GM19328 (cell line): ENCODE results near the gene LHX5.

ENCODE experiments used
- ATAC-seq: cut with Tn5 transposase; IDR thresholded peaks from one replicate; pipeline ENCODE4 v1.9.1; 2021; ENCODE audit warnings: mild to moderate bottlenecking, moderate library complexity; ENCODE audit not compliant: unreplicated experiment

LHX5 gene

DNA sequence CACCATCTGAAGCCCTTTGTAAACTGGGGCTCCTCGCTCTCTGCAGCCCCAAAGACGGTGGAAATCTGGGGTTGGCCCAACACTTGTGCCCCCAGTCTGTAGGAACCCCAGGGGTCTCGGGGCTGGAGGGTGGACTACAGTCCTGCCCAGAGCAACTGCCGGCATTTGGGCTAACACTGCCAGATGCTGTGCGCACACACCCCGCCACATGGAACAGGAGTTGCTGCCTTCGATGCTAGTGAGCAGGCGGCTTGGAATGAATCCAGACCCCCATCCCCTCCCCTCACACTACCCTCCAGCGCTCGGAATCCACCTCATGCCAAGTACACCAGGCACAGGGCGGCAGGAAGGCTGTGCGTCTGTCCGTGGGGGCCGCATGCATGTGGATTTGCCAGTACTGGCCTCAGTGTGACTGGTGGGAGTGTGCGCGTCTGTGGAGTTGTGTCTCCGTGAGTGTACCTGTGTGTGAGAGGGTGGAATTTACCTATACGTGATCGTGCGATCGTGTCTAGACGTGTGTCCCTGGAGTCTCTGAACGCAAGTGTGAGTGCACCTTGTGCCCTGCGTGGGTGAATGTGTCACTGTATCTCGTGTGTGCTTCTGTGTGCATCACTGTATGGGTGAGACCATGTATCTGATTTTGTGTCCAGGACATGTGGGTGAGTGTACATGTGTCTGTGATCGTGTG is 5.1 kb downstream of the LHX5 start:
- ATAC-seq: no peak

DNA sequence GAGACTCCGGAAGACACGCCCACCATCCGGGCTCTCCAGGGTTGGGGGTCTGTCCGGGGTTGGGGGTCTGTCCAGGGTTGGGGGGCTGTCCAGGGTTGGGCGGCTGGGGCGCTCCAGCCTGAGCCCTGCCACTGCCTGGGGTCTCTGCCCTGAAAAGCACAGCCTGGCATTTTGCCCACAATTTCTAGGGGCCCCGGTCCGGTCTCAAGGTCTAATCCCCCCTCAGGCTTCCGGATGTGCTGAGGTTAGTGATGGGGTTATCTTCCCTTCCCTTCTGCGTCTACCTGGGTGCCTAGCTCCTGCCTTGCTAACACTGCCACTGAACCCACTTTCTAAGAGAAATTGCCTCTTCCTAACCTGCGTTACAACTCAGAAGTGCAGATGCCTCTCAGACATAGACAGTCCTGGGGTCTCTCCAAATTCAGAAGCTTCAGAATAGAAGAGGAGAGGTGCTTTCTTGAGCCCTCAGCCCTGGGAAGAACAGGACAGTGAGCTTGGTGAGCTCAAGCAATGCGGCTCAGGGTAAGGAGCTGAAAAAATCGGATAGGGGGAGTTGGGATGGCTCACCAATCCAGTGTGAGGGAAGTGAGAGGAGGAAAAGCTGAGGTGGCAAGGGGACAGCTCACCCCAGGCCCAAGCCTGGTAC is 5.7 kb downstream of the LHX5 start:
- ATAC-seq: no peak

DNA sequence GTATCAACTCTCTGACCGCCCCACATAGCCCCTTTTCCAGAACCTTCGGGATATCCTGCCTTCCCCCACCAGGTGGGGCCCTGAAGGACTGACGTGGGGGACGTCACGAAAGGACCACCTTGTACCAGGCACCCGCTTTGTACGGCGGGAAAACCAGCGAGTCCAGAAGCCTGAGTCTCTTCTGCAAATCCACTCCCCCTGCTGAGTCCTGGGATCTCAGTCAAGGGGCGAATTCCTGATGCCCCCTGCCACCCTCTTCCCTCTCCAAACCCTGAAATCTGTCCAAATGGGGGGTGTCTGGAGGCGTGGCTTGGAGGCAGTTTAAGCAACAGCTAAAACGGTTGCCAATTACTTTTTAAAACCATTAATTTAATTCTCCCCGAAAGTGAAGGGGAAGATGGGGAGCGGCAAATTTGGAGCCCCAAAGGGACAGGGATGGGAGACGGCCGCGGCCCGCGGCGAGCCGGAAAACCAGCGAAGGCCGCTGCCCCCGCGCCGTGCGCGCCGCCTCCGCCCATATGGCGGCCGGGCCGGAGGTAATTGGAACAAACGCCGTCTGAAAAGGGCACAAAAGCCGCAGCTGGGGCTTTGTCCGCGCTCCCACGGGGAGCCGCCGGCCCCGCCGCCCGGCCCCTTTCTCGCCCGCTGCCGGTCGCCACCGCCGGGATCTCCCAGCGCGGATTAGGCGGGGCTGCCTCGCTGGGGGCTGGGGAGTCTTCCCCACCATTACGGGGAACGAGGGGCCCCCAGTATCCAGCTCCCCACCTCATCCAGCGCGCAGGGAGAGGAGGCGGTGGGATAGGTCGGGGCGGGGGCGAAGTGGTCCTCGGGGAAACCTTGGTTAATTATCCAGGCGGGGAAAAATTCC is 6.6 kb downstream of the LHX5 start:
- ATAC-seq: no peak

DNA sequence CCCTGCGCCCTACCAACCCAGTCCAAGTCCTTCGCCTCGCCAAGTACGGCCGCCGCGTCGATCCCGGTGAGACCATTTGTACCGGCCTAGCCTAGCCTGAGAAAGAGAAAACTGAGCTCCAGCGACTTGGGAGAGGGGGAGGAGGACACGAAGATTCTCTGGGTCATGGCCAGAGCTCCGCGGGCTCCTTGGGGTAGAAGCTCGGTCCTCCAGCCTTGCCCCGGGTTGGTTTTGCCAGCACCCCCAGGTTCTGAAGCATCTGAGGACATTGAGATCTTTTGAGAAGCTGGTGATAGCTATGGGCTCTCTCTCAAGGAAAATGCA is 7.3 kb downstream of the LHX5 start:
- no peak for ATAC-seq

DNA sequence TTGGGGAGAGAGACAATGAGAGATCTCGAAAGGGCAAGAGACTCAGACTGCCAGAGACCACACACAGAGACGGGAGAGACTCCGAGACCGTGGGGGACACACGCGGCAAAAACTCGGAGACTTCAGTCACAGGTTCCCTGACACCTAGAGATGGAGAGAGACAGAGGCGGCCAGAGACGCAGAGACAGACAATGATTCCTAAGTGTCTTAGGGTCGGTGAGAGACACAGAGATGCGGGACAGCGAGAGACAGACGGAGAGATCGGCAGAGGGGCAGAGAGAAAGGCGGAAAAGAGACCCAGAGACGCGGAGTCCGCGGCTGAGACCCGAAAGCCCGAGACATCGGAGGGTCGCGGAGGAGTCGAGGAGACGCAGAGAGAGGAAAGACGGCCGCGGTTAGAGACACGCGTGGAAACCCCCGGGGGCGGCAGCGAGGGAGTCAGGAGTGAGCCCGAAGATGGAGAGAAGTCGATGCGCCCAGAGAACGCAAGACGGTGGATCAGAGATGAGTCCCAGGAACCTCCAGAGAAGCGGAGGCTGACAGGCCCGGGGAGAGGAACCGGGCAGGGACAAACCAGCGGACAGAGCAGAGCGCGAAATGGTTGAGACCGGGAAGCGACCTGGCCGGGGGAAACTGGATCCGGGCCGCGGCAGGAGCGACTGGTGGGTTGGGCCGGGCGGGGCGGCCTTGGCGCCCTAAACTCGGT is 7.8 kb downstream of the LHX5 start:
- ATAC-seq: no peak

DNA sequence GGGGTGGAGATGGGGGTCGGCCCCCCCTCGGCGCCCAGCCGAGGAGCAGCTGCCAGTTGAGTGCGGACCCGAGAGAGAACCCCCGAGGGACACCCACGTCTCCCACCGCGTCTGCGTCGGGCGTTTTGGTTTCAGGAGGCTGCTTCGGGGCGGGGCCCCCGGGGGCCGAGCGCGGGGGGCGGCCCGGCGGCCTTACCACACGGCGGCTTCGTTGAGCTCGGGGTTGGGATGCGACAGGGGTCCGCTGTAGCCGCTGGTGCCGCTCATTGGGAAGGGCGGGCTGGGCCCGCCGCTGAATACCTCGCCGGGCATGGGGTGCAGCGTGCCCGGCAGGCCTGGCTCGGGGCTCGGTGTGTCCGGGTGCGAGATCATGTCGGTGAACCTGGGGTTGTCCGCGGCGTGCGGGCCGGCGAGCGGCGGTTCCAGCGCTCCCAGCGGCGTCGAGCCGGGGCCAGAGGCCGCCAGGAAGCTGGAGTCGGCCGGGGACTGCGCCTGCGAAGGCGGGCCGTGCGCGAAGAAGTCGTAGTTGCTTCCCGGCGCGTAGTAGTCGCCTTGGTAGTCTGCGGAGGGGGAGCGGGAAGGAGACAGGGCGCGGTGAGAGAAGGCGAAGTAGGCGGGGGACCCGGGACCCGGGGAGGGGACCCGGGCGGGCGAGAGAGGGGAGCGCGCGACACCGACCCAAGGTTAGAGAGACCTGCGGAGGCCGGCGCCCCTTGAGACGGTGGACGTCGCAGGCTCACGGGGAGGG is 8.5 kb downstream of the LHX5 start:
- ATAC-seq: no peak

DNA sequence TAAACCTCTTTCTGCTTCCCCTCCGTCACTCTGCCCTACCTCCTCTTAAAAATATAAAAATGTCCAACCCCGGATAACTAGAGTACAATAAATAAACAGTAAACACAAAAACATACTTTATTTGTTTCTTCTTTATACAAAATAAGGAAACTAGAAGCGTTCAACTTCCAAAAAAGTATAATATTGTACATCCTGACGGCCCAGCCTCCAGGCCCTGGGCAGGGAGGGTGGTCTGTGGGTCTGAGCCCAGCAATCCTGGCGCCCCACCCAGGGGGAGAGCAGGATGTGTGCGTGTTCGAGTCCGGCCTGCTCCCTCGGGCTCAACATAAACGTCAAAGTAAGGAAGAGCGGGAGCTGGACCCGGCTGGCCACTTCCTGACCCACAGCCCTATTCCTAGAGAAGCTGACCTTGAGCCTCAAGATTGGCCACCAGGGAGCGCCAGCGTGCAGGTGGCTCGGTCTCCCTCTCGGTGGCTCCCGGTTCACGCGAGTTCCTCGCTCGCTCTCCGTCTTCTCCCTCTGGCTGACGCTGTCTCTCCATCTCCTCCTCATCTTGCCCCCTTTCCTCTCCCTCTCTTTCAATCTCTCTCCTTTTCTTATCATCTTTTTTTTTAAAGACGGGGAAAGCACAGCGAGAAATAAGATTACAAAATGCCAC is 9.4 kb downstream of the LHX5 start:
- ATAC-seq: no peak

DNA sequence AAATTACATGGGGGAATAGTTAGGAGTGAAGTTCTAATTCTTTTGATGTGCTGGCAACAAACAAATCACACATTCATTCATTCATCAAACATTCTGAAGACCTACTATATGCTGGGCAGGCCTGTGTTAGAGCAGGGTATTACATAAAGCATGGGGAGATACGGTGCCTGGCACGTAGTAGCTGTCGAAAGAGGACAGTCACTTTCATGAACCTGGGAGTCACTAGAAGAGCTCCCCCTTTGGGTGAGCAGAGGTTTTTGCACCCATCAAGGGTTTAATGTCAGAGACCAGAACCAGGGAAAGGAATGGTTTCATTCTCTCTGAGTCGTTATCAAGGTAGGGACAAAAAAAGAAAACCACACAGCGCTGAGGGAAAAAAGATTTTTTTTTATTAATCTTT is 10.0 kb downstream of the LHX5 start:
- no peak for ATAC-seq

DNA sequence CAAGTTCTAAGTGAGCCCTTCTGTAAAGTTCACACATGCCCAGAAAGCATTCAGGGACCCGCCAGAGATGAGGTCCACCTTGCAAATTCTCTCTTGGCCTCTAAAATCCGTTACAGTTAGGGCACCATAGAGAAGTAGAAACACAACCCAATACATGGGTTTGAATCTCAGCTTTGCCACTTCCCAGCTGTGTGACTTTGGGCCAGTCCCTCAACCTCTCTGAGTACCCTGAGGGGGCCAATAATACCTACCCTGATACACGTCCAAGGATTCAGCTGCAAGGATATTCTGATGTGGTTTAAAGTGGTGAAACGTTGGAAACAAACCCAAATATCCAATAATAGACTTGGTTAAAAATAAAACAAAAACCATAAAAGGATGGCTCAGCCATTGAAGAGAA is 11.7 kb downstream of the LHX5 start:
- no peak for ATAC-seq

DNA sequence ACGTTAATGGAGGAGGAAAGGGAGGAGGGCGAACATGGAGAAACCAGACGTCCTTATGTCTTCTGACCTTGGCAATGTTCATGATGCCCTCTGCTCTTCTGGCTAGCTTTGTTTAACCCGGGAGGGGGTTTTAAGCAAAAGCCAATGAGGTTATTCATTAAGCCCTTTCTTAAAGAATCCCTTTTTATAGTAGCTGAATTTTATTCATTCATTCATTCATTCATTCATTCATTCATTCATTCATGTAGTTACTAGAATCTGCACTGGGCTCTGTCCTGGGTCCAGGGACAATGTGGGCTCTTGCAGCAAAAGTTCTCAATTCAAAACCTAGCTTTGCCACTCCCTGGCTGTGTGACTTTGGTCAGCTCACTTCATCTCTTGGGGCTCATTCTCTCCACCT is 14.0 kb downstream of the LHX5 start:
- no peak for ATAC-seq

DNA sequence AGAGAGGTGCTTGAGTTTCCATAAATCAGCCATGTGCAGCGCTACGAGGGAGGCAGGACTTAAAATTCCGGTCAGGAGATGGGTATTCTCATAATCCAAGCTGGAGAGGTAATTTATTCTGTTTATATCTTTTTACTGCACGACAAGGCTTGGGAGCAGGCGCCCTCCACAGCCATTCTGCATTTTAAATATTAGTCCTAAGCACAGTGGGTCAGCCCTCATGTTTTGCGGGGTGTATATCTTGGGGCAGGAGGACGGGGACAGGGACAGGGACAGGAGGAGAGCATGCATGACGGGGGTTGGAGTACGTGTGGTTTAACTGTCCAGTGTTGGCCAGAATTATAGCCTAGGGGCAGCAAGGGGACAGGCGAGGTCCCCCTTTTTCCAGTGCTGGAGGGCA is 14.5 kb downstream of the LHX5 start:
- ATAC-seq: no peak

DNA sequence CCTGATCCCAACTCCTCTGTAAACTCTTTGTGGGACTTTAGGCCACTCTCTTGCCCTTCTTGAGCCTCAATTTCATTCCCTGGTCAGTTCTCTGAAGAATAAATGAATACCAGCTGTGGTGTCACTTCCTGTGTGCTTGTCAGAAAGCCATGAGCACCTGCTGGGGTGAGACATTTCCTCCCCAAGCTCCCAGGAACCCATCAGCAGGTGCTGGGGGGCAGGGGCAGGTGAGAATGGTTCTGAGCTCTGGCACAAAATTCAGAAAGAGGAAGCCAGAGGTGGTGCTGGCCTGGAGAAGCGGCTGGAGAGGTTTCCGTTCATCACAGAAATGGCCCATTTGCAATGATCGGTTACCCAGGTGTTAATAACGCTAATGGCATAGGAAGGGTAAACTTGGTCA is 14.9 kb downstream of the LHX5 start:
- ATAC-seq: no peak

DNA sequence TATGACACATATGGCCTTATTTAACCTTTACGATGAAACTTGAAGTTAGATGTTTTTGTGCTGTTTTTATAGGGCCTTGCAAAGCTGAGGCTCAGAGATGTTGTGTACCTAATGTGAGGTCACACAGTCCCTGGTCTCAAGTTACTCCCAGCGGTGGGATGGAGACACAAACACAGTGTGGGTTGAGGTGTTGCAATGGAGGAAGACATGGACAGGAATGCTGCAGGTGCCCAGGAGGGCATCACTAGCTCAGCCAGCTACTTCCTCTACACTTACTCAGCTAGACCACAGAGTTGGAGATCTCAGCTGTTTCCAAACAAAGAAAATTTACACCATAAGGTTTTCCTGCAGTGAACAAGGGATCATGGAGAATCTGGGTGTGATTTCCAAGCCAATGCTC is 15.5 kb downstream of the LHX5 start:
- ATAC-seq: no peak

DNA sequence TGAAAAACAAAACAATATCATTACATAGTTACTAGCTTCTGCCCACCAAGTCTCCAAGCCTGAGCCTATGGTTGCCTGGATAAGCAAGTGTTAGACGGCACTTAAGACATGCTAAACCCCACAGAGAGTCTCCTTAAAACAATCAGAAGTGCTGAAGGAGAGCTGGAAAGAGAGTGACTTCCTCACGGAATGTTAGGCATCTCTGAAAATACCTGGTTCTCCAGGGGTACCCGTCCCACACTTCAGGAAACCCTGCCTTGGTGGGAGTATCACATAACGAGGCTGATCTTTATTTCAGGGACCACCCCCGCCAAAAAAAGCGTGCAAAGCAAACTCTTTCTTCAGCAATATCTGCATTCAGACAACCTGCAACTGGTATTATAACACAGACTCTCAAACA is 18.3 kb downstream of the LHX5 start:
- no peak for ATAC-seq

DNA sequence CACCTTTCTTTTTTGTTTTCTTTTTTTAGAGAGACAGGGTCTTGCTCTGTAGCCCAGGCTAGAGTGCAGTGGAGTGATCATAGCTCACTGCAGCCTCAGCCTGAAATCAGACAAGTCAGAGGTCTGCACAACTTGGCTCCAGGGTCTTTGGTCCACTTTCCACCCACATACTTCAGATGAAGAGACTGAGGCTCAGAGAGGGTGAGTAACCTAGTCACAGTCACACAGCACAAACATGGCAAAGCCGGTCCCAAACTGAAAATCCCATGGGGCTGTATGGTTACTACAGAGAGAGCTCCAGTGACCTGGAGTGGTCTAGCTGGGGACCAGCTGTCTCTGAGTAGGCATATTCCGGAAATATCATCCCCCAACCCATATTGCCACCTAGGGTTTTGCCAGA is 19.2 kb downstream of the LHX5 start:
- no peak for ATAC-seq

DNA sequence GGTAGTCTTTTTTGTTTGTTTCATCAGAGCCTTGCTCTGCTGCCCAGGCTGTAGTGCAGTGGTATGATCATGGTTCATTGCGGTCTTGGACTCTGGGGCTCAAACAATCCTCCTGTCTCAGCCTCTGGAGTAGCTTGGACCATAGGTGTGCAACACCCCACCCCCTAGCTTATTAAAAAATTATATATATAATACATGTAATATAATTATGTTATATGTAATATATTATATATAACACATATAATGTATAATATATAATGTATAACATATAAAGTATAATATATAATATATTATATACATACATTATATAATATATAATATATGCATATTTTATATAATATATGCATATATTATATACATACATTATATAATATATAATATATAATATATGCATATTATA is 21.8 kb downstream of the LHX5 start:
- no peak for ATAC-seq

DNA sequence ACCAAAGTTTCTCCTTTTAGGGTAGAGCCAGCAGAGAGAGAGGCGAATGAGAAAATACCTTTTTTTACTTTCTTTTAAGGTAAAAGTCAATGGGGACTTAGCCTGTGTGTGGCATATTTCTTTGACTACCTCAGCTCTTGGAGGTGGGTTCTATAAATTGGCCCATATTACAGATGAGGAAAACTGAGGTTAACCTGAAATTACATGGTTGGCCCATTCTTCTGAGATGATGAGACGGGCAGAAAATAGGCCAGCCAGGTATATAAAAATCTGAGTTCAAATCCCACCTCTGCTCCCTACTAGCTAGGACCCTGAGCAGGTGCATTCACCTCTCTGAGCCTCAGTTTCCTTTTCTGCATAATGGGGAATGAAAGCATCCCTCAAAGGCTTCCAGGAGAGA is 22.4 kb downstream of the LHX5 start:
- ATAC-seq: no peak

DNA sequence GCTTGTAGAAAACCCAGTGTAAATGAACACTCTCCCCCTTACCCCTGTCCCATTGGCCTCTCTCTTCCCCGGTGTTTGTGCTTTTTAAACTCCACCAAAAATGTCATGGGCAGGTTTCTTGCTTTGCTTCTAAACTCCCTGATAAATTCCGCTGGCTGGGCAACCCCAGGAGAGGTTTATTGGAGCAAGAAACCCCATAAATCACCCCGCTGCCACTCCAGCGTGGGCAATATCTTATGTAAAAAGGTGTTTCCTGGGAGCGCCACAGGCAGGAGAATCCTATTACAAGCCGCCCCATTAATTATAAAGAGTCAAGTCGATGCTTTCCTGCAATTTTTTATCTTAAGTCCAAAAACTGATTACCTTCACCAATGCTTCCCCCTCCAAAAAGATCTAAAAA is 22.8 kb downstream of the LHX5 start:
- no peak for ATAC-seq

DNA sequence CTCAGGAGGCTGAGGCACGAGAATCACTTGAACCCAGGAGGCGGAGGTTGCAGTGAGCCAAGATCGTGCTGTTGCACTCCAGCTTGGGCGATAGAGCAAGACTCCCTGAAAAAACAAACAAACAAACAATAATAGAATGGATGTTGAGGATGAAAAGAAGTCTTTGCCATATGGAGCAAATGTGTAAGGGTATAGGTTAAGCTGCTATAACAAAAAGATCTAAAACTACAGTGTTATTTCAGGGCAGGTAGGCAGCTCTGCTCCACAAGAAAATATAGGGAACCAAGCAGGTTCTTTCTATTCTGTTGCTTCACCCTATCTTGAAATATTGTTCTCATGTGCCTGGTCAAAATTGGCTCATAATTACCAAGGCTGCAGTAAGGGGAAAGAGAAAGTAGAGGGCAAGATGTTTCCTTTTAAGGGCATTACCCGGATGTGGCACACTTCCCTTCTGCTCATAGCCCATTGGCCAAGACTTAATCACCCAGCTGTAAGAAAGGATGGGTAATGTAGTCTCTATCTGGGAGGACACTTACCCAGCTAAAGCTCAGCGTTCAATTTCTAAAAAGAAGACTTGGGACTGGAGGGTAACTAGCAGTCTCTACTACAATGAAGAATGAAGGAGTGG is 26.0 kb downstream of the LHX5 start:
- ATAC-seq: no peak

DNA sequence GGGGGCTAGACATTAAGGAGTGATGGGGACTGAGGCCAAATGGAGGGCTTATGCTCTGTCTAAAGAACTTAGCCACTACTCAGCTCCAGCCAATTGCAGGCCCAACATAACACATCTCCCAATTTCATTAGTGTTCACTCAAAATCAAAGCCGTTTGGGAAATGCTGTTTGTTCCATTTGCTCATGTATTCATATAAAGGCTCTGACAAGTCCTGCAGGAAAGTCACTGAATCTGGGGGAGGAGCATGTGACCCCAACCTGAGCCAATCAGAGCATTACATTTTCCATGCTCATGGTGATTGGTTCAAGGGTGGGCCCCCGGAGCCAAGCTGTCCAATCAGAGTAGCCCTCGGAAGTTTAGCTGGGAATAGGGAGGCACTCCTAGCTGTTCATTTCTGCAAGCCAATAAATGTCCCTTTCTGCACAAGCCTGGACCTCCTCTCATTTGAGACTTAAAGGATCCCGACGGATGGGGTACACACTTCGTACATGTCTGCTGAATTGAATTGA is 28.6 kb downstream of the LHX5 start:
- ATAC-seq: no peak
